CD8-positive, alpha-beta memory T cell (primary cell): ENCODE data around the gene SFMBT2. TPM values are rescaled to one million over a fixed set of nuclear protein-coding genes. Genes with fewer than 3 reads are reported as not detected.

Experiments used
- CTCF ChIA-PET: fragments of 350-600 bp; sonication (Branson Sonifier 250); formaldehyde crosslinking; loops from one replicate; lab custom pipeline; 2021; ENCODE audit warnings: antibody characterized with exemption; lab: Charles Lee
- POLR2A ChIA-PET: fragments of 350-600 bp; sonication (Branson Sonifier 250); formaldehyde crosslinking; loops from one replicate; lab custom pipeline; 2021; ENCODE audit warnings: antibody characterized with exemption; lab: Charles Lee
- DNase-seq, 5 donors: peaks; one replicate each; pipeline versions ENCODE4 v3.0.0 to v3.0.0-alpha.2; 2020 to 2022; ENCODE audit warnings: mixed read lengths in 1 of 5
- H3K27ac ChIP-seq: one replicate; pipeline ENCODE4 v1.7.0; 2013; ENCODE audit warnings: low read depth, mild to moderate bottlenecking, low read length, moderate library complexity
- H3K27me3 ChIP-seq: 2 replicates; pipeline ENCODE4 v1.7.0; 2013; ENCODE audit warnings: low read length, mild to moderate bottlenecking; ENCODE audit not compliant: insufficient read depth, poor library complexity, severe bottlenecking
- H3K36me3 ChIP-seq: 2 replicates; pipeline ENCODE4 v1.7.0; 2013; ENCODE audit warnings: mild to moderate bottlenecking, low read length, moderate library complexity; ENCODE audit not compliant: insufficient read depth
- H3K4me1 ChIP-seq: 2 replicates; pipeline ENCODE4 v1.7.0; 2013; ENCODE audit warnings: mild to moderate bottlenecking, low read length, moderate library complexity; ENCODE audit not compliant: insufficient read depth
- H3K4me3 ChIP-seq: 2 replicates; pipeline ENCODE4 v1.7.0; 2013; ENCODE audit warnings: mild to moderate bottlenecking, low read length
- H3K9me3 ChIP-seq: 2 replicates; pipeline ENCODE4 v1.7.0; 2013; ENCODE audit warnings: mild to moderate bottlenecking, low read length
- H3K27ac Mint-ChIP-seq, 8 donors: one replicate each; pipeline ENCODE4 v1.8.0; 2020 to 2021; ENCODE audit warnings: mixed read lengths in 8 of 8, mild to moderate bottlenecking in 6 of 8, inconsistent platforms in 3 of 8, moderate library complexity in 3 of 8
- H3K27me3 Mint-ChIP-seq, 2 donors: one replicate each; pipeline ENCODE4 v1.8.0; 2020 to 2021; ENCODE audit warnings: mixed read lengths in 2 of 2, mild to moderate bottlenecking in 1 of 2, moderate library complexity in 1 of 2
- H3K36me3 Mint-ChIP-seq, 3 donors: one replicate each; pipeline ENCODE4 v1.8.0; 2020 to 2021; ENCODE audit warnings: mixed read lengths in 3 of 3, inconsistent platforms in 1 of 3, mild to moderate bottlenecking in 1 of 3
- H3K4me1 Mint-ChIP-seq, 3 donors: one replicate each; pipeline ENCODE4 v1.8.0; 2020 to 2021; ENCODE audit warnings: mixed read lengths in 3 of 3, inconsistent platforms in 1 of 3, mild to moderate bottlenecking in 1 of 3
- H3K4me3 Mint-ChIP-seq, 7 donors: one replicate each; pipeline ENCODE4 v1.8.0; 2020 to 2021; ENCODE audit warnings: mixed read lengths in 7 of 7, mild to moderate bottlenecking in 6 of 7, moderate library complexity in 4 of 7, inconsistent platforms in 2 of 7
- H3K9me3 Mint-ChIP-seq, 5 donors: one replicate each; pipeline ENCODE4 v1.8.0; 2020 to 2022; ENCODE audit warnings: mixed read lengths in 5 of 5, mild to moderate bottlenecking in 3 of 5, moderate library complexity in 2 of 5, inconsistent platforms in 1 of 5
- polyA plus RNA-seq: library from polyadenylated mRNA; unstranded; fragments of 300-500 nt; fragmentation: Illumina TruSeq; gene quantifications from one replicate; pipeline ENCODE4 v1.2.3, GENCODE V29; 2021
- total RNA-seq, 2 experiments: library from RNA; stranded (reverse); gene quantifications; one replicate each; pipeline ENCODE4 v1.2.3, GENCODE V29; 2021

Gene SFMBT2
- total and polyA plus RNA-seq, 3 experiments from 2014 or later: 4.9 to 18.3 (median 17.4) TPM

GRCh38 chr10:7343040-7343439, 67.8 kb downstream of the SFMBT2 start:
- no peak for DNase-seq
- H3K4me1 ChIP-seq: peaks cover under 1% of the 10 kb centered on the region
- Mint-ChIP-seq H3K27me3 (no peaks in the 10 kb centered on the region), H3K4me3 (no peak overlapping the region), H3K36me3 (peaks cover 22 to 45% (median 23%) of the 10 kb centered on the region in 3 donors), H3K4me1 (peaks cover 24 to 68% (median 53%) of the 10 kb centered on the region in 3 donors), H3K9me3 (peaks cover 0 to 3% (median 0%) of the 10 kb centered on the region in 5 donors), H3K27ac (no peak overlapping the region)
- CTCF ChIA-PET: no interaction called here
- POLR2A ChIA-PET: no interaction called here
- peaks cover 5% of the 10 kb centered on the region for H3K36me3 ChIP-seq
- H3K4me3 ChIP-seq: no peak overlapping the region
- no peaks in the 10 kb centered on the region for H3K9me3 ChIP-seq
- no peak overlapping the region for H3K27ac ChIP-seq
- no peaks in the 10 kb centered on the region for H3K27me3 ChIP-seq

GRCh38 chr10:7340179-7340874, 70.5 kb downstream of the SFMBT2 start:
- Mint-ChIP-seq H3K27ac (peak overlapping the region in 4 of 8 donors; percentile 15 to 70 (median 41)), H3K9me3 (peaks cover 0 to 3% (median 0%) of the 10 kb centered on the region in 5 donors), H3K4me1 (peaks cover 45 to 75% (median 66%) of the 10 kb centered on the region in 3 donors), H3K27me3 (no peaks in the 10 kb centered on the region), H3K4me3 (no peak overlapping the region), H3K36me3 (peaks cover 17 to 46% (median 23%) of the 10 kb centered on the region in 3 donors)
- Histone ChIP-seq H3K4me3 (no peak overlapping the region), H3K36me3 (peaks cover 5% of the 10 kb centered on the region), H3K9me3 (no peaks in the 10 kb centered on the region), H3K27me3 (no peaks in the 10 kb centered on the region), H3K27ac (no peak overlapping the region), H3K4me1 (peaks cover 16% of the 10 kb centered on the region)
- DNase-seq: no peak
- ChIA-PET POLR2A (no interaction called here), CTCF (interaction anchor here (1.5 kb wide), 1 partner anchor 11 kb away, joined by 3 read pairs; no protein-coding TSS in a partner anchor)

- DNase-seq: no peak
- Mint-ChIP-seq H3K27me3 (no peaks in the 10 kb centered on the region), H3K9me3 (peaks cover 0 to 3% (median 0%) of the 10 kb centered on the region in 5 donors), H3K36me3 (peaks cover 17 to 46% (median 23%) of the 10 kb centered on the region in 3 donors), H3K27ac (peak overlapping the region in 2 of 8 donors; percentile 13 to 29), H3K4me1 (peaks cover 49 to 83% (median 73%) of the 10 kb centered on the region in 3 donors), H3K4me3 (no peak overlapping the region)
- ChIA-PET CTCF (no interaction called here), POLR2A (no interaction called here)
- Histone ChIP-seq H3K4me1 (peaks cover 16% of the 10 kb centered on the region), H3K4me3 (no peak overlapping the region), H3K27ac (no peak overlapping the region), H3K36me3 (peaks cover 5% of the 10 kb centered on the region), H3K9me3 (no peaks in the 10 kb centered on the region), H3K27me3 (no peaks in the 10 kb centered on the region)
Measured at GRCh38 chr10:7339510-7339909, 71.3 kb downstream of the SFMBT2 start.

- no peaks in the 10 kb centered on the region for H3K27me3 ChIP-seq
- H3K4me1 Mint-ChIP-seq: peaks cover 52 to 88% (median 80%) of the 10 kb centered on the region in 3 donors
- H3K27ac Mint-ChIP-seq: no peak overlapping the region
- no peaks in the 10 kb centered on the region for H3K9me3 ChIP-seq
- CTCF ChIA-PET: no interaction called here
- H3K27me3 Mint-ChIP-seq: no peaks in the 10 kb centered on the region
- H3K27ac ChIP-seq: no peak overlapping the region
- H3K36me3 ChIP-seq: peaks cover 5% of the 10 kb centered on the region
- no peak overlapping the region for H3K4me3 Mint-ChIP-seq
- DNase-seq: no peak
- peaks cover 14 to 40% (median 20%) of the 10 kb centered on the region in 3 donors for H3K36me3 Mint-ChIP-seq
- H3K9me3 Mint-ChIP-seq: peaks cover 0 to 2% (median 0%) of the 10 kb centered on the region in 5 donors
- POLR2A ChIA-PET: no interaction called here
- H3K4me3 ChIP-seq: no peak overlapping the region
- peaks cover 16% of the 10 kb centered on the region for H3K4me1 ChIP-seq
Measured at GRCh38 chr10:7338469-7338868, 72.4 kb downstream of the SFMBT2 start.

GRCh38 chr10:7337431-7338171, 73.2 kb downstream of the SFMBT2 start:
- no peak overlapping the region for H3K27ac ChIP-seq
- H3K27me3 Mint-ChIP-seq: no peaks in the 10 kb centered on the region
- peak overlapping the region in 1 of 7 donors; percentile 0 for H3K4me3 Mint-ChIP-seq

GRCh38 chr10:7335977-7336376, 74.9 kb downstream of the SFMBT2 start:
- H3K27me3 ChIP-seq: no peaks in the 10 kb centered on the region
- H3K4me3 ChIP-seq: no peak overlapping the region
- H3K27ac ChIP-seq: no peak overlapping the region
- Mint-ChIP-seq H3K27ac (peak overlapping the region in 3 of 8 donors; percentile 15 to 34 (median 22)), H3K4me3 (no peak overlapping the region), H3K36me3 (peaks cover 4 to 35% (median 15%) of the 10 kb centered on the region in 3 donors), H3K9me3 (no peaks in the 10 kb centered on the region), H3K27me3 (no peaks in the 10 kb centered on the region), H3K4me1 (peaks cover 59 to 89% (median 83%) of the 10 kb centered on the region in 3 donors)
- CTCF ChIA-PET: no interaction called here
- POLR2A ChIA-PET: no interaction called here
- no peak for DNase-seq
- no peaks in the 10 kb centered on the region for H3K9me3 ChIP-seq
- peaks cover 5% of the 10 kb centered on the region for H3K36me3 ChIP-seq
- peaks cover 16% of the 10 kb centered on the region for H3K4me1 ChIP-seq

More at GRCh38 chr10:7337431-7338171, 73.2 kb downstream of the SFMBT2 start:
- Mint-ChIP-seq H3K36me3 (peaks cover 8 to 35% (median 17%) of the 10 kb centered on the region in 3 donors), H3K4me1 (peaks cover 57 to 88% (median 82%) of the 10 kb centered on the region in 3 donors), H3K9me3 (peaks cover 0 to 2% (median 0%) of the 10 kb centered on the region in 5 donors), H3K27ac (peak overlapping the region in 4 of 8 donors; percentile 10 to 69 (median 46))
- no peak for DNase-seq
- POLR2A ChIA-PET: no interaction called here
- CTCF ChIA-PET: no interaction called here
- H3K4me1 ChIP-seq: peaks cover 16% of the 10 kb centered on the region
- H3K36me3 ChIP-seq: peaks cover 5% of the 10 kb centered on the region
- H3K4me3 ChIP-seq: no peak overlapping the region
- no peaks in the 10 kb centered on the region for H3K27me3 ChIP-seq
- no peaks in the 10 kb centered on the region for H3K9me3 ChIP-seq

DNA sequence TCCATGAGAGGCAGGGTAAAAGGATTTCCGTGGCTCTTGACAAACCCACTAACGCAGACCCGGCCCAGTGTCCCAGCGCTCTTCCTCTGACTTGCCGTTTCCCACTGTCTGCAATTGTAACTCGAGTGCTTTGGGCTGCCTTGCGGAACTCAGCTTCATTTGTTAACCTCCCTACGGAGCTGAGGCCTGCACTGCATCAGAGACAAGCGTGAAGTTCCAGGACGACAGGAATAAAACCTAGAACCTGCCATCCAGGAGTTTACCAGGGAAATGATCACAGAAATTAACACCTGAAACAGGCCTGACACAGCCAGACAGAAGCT, 76.2 kb downstream of the SFMBT2 start:
- peaks cover 15 to 32% (median 16%) of the 10 kb centered on the region in 3 donors for H3K36me3 Mint-ChIP-seq
- DNase-seq: no peak
- H3K27ac Mint-ChIP-seq: no peak overlapping the region
- H3K36me3 ChIP-seq: no peaks in the 10 kb centered on the region
- CTCF ChIA-PET: no interaction called here
- H3K4me3 ChIP-seq: no peak overlapping the region
- H3K9me3 ChIP-seq: no peaks in the 10 kb centered on the region
- POLR2A ChIA-PET: no interaction called here
- no peaks in the 10 kb centered on the region for H3K27me3 ChIP-seq
- H3K4me1 ChIP-seq: peaks cover 16% of the 10 kb centered on the region
- no peaks in the 10 kb centered on the region for H3K27me3 Mint-ChIP-seq
- H3K27ac ChIP-seq: no peak overlapping the region
- H3K4me1 Mint-ChIP-seq: peaks cover 59 to 90% (median 78%) of the 10 kb centered on the region in 3 donors
- H3K4me3 Mint-ChIP-seq: no peak overlapping the region
- peaks cover 0 to 2% (median 0%) of the 10 kb centered on the region in 5 donors for H3K9me3 Mint-ChIP-seq
